HG03558 (cell line): ENCODE measurements around the gene MAGEC2.

ENCODE experiments used
- ATAC-seq: cut with Tn5 transposase; IDR thresholded peaks from one replicate; pipeline ENCODE4 v1.9.1; 2021; ENCODE audit warnings: moderate number of reproducible peaks; ENCODE audit not compliant: unreplicated experiment; ENCODE audit errors: extremely low read depth

The MAGEC2 gene, protein sequence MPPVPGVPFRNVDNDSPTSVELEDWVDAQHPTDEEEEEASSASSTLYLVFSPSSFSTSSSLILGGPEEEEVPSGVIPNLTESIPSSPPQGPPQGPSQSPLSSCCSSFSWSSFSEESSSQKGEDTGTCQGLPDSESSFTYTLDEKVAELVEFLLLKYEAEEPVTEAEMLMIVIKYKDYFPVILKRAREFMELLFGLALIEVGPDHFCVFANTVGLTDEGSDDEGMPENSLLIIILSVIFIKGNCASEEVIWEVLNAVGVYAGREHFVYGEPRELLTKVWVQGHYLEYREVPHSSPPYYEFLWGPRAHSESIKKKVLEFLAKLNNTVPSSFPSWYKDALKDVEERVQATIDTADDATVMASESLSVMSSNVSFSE

DNA sequence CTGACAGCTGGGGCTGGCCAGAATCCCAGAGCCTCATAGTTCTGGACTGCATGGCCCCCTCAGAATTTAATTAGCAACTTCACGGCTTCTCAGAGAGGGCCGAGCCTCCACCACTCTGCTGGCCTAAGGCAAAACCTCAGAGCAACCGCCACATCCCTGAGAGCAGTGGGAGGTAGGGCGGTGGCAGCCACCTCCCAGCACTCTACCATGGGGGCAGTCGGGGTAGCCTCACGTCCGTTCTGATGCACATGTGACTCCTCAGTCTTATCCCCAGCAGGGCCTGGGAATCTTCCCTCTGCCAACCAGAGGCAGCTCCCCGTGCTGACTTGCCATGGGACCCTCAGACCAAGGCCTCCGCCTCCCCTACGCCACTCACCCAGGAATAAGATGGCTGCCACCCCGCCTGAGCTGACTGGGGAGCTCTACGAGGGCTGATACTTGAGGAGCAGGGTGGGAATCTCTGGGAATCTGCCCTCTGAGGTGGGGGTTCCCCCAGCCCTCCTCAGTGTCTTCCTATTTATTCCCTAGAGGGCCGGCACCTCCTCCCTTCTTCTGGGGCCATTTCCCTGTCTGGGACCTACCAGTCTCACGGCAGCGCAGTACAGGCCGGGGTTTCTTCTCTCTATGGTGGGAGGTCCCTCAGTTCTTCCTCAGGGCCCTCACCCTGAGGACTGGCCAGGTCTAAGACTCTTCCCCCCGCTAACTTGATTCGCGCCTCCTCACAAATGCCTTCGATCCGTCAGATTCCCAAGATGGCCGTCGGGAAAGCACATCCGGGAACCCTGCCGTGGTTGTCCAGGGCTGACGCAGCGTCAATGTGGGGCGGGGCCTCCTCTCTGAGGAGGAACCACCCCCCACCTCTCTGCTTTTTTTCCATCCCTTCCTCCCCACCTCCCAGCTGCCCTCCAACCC is at the start of gene MAGEC2:
MAGEC2 (minus strand) TSS at position 769 of the 912 bp plus-strand sequence. CDS start 1,303 bp downstream, outside the sequence.
- ATAC-seq: no peak

DNA sequence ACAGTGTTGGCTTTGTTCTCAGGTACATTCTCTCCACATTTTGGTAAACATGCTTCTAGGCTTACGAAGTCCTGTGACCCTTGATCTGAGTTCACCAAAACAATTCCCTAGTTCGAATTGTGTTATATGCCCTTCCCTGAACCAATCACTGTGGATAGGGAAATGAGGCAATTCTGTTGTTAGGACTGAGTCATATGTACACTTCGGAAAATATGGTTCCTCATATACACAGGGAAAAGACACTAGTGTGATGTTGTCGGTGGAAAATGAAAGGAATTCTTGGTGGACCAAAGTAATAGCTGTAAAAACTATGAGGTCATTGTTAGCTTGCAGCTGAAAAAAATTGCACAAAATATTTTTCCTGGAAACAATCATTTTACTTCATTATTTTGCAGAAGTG is 46.6 kb upstream of the MAGEC2 start:
- no peak for ATAC-seq

DNA sequence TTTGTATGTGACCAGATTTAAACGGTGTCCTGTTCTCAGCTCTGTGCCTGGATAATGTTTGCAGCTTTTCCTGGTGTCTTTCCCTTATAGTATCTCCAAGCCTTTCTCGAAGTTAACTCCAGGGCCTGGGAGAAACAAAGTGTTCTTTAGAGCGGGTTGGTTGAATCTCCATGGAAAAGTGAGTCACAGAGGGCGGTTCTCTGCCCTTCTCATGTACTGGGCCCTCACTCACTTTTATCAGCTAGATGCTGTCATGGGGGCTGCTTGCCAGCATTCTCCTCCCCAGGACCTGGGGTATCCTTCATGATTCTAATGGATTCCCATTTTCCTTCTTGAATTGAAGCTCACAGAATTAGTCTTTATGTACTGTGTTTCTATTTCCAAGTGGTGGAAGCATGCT is 46.1 kb upstream of the MAGEC2 start:
- no peak for ATAC-seq

DNA sequence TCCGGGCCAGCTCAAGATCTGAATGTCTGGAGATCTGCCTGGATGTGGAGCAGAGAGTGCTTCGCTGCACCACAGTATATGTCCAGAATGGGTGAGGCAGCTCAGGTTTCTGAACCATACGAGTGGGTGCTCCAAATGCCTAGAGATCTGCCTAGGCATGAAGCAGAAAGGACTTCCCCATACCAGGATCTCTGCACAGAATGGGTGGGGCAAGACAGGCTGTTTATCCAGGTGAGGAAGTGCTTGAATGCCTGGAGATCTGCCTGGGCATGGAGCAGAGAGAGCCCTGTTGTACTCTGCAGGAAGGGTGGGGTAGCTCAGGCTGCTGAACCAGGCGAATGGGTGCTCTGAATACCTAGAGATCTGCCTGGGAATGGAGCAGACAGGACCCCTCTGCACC is 45.4 kb upstream of the MAGEC2 start:
- ATAC-seq: no peak

DNA sequence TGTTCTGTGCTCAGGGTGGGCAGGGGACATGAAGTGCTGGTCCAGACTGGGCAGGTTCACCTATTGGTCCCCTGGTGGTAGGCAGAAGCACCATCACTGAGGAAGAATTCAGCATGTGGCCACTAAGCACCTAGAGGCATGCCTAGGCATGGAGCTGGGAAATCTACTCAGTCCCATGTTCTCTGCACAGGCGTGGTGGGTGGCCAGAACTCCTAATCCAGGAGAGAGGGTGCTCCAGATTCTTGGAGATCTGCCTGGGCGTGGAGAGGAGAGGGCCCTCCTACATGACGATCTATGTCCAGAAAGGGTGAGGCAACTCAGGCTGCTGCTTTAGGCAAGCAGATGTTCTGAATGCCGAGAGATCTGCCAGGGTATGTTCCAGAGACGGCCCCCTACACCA is 44.6 kb upstream of the MAGEC2 start:
- no peak for ATAC-seq

DNA sequence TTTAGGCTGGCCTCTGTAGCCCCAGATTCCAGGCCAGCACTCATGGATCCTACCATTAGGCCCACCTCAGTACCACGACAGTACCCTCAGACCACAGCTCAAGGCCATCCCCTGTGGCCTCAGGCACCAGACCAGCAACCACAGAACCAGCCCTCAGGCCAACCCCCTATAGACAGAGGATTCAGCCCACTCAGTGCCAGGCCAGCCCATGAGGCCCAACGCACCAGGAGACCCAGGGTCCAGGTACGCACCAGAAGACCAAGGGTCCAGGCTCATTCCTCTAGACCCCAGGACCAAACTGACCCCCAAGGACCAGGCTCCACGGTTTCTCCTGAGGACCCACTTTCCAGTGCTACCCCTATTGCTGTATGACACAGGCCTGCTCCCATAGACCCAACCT is 39.5 kb upstream of the MAGEC2 start:
- ATAC-seq: no peak

DNA sequence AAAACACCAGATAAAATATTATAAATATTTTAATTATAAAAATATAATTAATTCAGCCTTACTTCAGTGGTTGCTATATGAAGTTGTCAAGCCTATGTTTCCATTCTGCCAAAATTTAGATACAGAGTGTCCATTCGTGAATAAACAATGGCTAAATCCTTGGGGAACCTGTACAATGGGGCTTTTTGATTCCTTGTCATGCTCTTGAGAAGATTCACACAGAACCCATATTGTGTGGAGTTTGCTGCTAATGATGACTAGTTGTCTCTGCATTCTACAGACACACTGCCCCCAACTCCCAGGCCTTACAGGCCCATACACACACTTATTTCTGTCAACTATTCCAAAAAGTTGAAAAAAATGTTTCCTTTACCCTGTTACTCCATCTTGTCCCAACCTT is 33.4 kb upstream of the MAGEC2 start:
- ATAC-seq: no peak

DNA sequence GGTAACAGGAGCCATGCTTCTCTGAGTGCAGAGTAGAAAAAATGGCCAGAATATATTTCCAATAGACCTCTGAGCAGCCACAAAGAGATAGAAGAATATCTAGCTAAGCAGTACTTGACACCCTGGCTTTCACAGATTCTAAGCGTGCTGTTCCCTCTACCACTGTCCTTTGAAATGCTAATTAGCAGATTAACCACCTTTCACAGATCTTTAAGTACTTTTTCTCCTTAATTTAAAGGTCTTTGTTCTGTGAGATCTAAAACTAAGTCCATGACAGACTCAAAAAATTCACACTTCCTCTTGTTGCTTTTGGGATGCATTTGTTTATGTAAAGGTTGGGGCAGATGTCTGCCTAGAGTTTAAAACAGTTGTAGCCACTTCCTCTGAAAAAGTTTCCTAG is 28.3 kb upstream of the MAGEC2 start:
- no peak for ATAC-seq

DNA sequence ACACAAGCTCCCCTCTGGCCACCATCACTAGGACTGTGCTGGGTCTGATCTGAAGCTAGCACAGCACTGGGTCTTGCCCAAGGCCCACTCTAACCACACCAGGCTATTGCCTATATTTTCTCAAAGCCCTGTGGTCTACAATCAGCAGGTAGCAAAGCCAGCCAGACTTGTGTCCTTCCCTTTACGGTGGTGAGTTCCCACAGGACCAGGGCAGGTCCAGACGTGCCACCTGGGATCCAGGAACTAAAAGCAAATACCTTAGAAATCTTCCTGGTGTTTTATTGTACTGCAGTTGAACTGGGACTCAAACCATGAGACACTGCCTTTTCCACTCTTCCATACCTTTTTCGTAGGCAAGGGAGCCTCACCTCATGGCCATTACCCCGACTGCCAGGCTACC is 9.0 kb upstream of the MAGEC2 start:
- ATAC-seq: no peak

DNA sequence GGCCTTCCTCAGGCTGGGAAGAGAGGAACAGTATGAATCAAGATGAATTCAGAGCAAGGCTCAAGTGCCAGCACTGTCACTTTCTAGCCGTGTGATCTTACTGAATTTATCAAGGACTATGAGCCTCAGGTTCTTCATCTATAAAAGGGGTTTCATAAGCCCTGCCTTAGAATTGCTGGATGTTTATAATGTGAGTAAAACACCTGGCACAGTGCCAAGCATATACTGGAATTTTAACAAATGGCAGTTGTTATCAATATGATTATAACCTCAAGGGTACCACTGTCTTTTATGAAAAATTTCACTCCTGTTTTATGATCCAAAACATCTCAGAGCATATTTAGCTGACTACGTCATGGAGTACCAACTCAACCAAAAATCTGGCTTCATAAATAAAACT is 4.0 kb downstream of the MAGEC2 start:
- ATAC-seq: no peak

DNA sequence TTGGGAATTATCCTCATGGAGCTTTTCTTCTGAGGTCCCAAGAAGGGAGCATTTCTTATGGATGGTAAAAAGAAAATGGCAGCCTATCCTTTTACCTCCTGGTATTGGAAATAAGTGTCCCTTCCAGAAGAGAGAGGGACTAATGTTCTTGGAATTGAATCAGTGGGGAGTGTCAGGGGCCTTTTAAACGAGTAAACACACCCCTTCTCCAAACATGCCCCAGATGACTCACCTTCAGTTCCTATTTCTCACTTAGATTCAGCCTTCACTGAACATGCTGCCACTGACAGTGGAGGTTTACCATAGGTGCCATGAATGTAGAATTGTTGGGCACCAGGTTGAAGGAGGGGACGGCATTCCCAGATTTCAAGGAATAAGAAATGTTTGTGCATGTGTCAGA is 19.0 kb downstream of the MAGEC2 start:
- ATAC-seq: no peak

DNA sequence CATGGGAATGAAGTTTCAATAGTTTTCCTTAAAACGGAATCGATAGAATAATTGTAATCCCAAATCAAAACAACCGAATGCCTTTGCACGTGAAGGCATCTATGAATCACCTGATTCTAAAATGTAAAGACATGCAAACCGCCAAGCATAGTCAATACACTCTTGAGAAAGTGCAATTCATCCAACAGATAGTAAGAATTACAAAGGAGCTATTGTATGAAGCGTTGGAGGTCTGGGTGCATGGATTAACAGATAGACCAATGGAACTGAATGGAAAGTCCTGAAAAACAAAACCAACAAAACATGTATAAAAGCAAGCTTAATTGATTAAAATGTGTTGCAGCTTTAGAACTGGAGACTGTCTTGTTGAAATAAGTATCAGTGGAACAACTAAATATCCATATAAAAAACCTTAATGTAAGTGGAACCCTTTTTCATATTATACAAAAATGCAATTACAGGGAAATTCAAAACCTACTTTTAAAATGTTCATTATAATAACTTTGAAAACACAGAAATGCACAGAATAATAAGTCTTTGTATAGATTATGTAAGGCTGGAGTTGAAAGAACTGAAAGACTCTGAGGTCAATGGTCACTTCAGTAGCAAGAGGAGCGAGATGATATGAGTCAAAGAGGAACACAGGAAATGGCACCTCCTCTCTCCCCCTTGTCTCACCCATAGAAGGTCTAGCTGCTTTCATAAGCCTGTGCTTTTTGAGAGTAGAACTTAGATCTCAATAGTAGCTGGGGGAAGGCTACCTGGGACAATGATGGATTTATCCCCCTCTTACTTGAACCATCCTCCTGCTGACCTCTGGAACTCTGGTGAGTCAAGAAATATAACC is 20.1 kb downstream of the MAGEC2 start:
- ATAC-seq: no peak

DNA sequence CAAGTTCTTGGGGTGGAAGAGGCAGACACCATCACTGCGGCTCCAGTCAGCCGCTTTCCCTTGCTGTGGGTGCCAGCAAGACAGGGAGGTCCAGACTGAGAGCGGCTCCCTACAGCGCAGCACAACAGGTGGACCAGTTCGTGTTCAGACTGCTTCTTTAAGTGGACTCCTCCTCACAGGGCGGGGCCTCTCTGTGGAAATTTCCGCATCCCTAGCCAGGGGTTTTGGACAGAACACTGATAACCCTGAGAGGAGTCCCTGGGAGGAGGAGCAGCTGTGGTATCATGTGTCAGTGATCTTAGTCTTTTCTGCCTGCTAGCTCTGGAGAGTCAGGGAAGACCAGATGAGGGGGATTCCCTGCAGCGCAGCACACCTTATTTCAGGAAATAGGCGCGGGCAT is 48.5 kb downstream of the MAGEC2 start:
- no peak for ATAC-seq
